ENCODE results near the gene CXorf51A. TPM values are rescaled to one million over a fixed set of nuclear protein-coding genes. Genes with fewer than 3 reads are reported as not detected.
"Not testable (repeated sequence)": the region's sequence is repeated elsewhere in the genome, so short reads cannot be mapped to it uniquely, and the experiment has no call there.

Gene CXorf51A
- polyA plus RNA-seq (ENCODE audit: low read depth in 6 of 6), result not detected

GRCh38 chrX:146814644-146815043 is at the start of gene CXorf51A:
TSS of gene CXorf51A (minus strand) at chrX:146814744. CDS start at chrX:146814723, 21 bp downstream.
- not testable (repeated sequence) for H3K27me3 Mint-ChIP-seq; DNase-seq; H3K4me1 Mint-ChIP-seq; H3K9me3 Mint-ChIP-seq; H3K27ac Mint-ChIP-seq; H3K36me3 Mint-ChIP-seq; ATAC-seq (ENCODE audit: low read depth in 2 of 2); H3K4me3 Mint-ChIP-seq

- Mint-ChIP-seq H3K4me1 (no peaks in the 10 kb centered on the region), H3K36me3 (no peaks in the 10 kb centered on the region), H3K4me3 (no peak overlapping the region), H3K9me3 (peaks cover 0 to 19% (median 5%) of the 10 kb centered on the region in 7 donors), H3K27ac (no peak overlapping the region), H3K27me3 (no peaks in the 10 kb centered on the region)
- no peak for ATAC-seq (ENCODE audit: low read depth in 2 of 2)
- DNase-seq, result no peak
Observed at GRCh38 chrX:146863566-146863965, 49.0 kb upstream of the CXorf51A start.

- ATAC-seq (ENCODE audit: low read depth in 2 of 2) (no peak), DNase-seq (no peak)
- Mint-ChIP-seq H3K9me3 (peaks cover 0 to 4% (median 3%) of the 10 kb centered on the region in 7 donors), H3K36me3 (no peaks in the 10 kb centered on the region), H3K4me3 (no peak overlapping the region), H3K4me1 (peaks cover 0 to 6% (median 0%) of the 10 kb centered on the region in 3 donors), H3K27ac (no peak overlapping the region), H3K27me3 (no peaks in the 10 kb centered on the region)
Observed at GRCh38 chrX:146854281-146854680, 39.7 kb upstream of the CXorf51A start.

- DNase-seq (no peak), ATAC-seq (ENCODE audit: low read depth in 2 of 2) (no peak)
- H3K27ac Mint-ChIP-seq, result no peak overlapping the region
- no peaks in the 10 kb centered on the region for H3K4me1 Mint-ChIP-seq
- no peak overlapping the region for H3K4me3 Mint-ChIP-seq
- peaks cover 0 to 5% (median 2%) of the 10 kb centered on the region in 7 donors for H3K9me3 Mint-ChIP-seq
- no peaks in the 10 kb centered on the region for H3K36me3 Mint-ChIP-seq
- no peaks in the 10 kb centered on the region for H3K27me3 Mint-ChIP-seq
Observed at GRCh38 chrX:146831994-146832393, 17.4 kb upstream of the CXorf51A start.

- not testable (repeated sequence) for H3K27ac Mint-ChIP-seq; H3K27me3 Mint-ChIP-seq; H3K4me1 Mint-ChIP-seq; DNase-seq; H3K4me3 Mint-ChIP-seq; ATAC-seq (ENCODE audit: low read depth in 2 of 2); H3K36me3 Mint-ChIP-seq; H3K9me3 Mint-ChIP-seq
Observed at GRCh38 chrX:146809471-146809870, 5.1 kb downstream of the CXorf51A start, which contains the start of gene CXorf51B. TSS of gene CXorf51B (plus strand) at chrX:146809771. CDS start at chrX:146809792, 21 bp downstream.

Other genes with a start within 250 kb of the CXorf51A start
- not detected for gene CXorf51B, start 5.0 kb downstream of the CXorf51A start, polyA plus RNA-seq (ENCODE audit: low read depth in 6 of 6)